Measurements from ENCODE around the gene ZKSCAN5. TPM values are rescaled to one million over a fixed set of nuclear protein-coding genes. Genes with fewer than 3 reads are reported as not detected.
A peak's percentile ranks its signal among the peaks of the same experiment; 100 is the strongest.
"Not testable (repeated sequence)": the region's sequence is repeated elsewhere in the genome, so short reads cannot be mapped to it uniquely, and the experiment has no call there.

ZKSCAN5 gene
- total RNA-seq, 4 donors from 2014 or later, result 5.7 to 8.5 (median 7.4) TPM

GRCh38 chr7:99579281-99579955 is 75.0 kb downstream of the ZKSCAN5 start:
- 42% methylated on average over 10 of the region's 10 CpGs for WGBS
- peaks cover 16% of the 10 kb centered on the region for H3K4me1 ChIP-seq
- peak overlapping the region; percentile 61 for H3K4me3 ChIP-seq
- H3K9me3 ChIP-seq, result no peaks in the 10 kb centered on the region
- H3K27ac ChIP-seq, result no peak overlapping the region
- no peak for DNase-seq (ENCODE audit: low spot score in 2 of 2)
- H3K36me3 ChIP-seq, result no peaks in the 10 kb centered on the region
- TF ChIP-seq POLR2A (IDR thresholded peaks at IDR 0.05) (no peak), POLR2AphosphoS5 (IDR thresholded peaks at IDR 0.05) (no peak), EP300 (IDR thresholded peaks at IDR 0.05) (no peak), CTCF (IDR thresholded peaks at IDR 0.05) (no peak)
- H3K27me3 ChIP-seq, result no peaks in the 10 kb centered on the region

GRCh38 chr7:99579956-99580777 is 75.7 kb downstream of the ZKSCAN5 start:
- Histone ChIP-seq H3K4me1 (peaks cover 16% of the 10 kb centered on the region), H3K9me3 (no peaks in the 10 kb centered on the region), H3K4me3 (peak overlapping the region; percentile 61), H3K27me3 (no peaks in the 10 kb centered on the region), H3K36me3 (no peaks in the 10 kb centered on the region), H3K27ac (no peak overlapping the region)
- WGBS, result 4% methylated on average over 38 of the region's 54 CpGs
- no peak for DNase-seq (ENCODE audit: low spot score in 2 of 2)
- TF ChIP-seq POLR2AphosphoS5 (IDR thresholded peaks at IDR 0.05) (no peak), POLR2A (IDR thresholded peaks at IDR 0.05) (no peak), CTCF (IDR thresholded peaks at IDR 0.05) (peak in 1 of 2 donors; percentile 17)

DNA sequence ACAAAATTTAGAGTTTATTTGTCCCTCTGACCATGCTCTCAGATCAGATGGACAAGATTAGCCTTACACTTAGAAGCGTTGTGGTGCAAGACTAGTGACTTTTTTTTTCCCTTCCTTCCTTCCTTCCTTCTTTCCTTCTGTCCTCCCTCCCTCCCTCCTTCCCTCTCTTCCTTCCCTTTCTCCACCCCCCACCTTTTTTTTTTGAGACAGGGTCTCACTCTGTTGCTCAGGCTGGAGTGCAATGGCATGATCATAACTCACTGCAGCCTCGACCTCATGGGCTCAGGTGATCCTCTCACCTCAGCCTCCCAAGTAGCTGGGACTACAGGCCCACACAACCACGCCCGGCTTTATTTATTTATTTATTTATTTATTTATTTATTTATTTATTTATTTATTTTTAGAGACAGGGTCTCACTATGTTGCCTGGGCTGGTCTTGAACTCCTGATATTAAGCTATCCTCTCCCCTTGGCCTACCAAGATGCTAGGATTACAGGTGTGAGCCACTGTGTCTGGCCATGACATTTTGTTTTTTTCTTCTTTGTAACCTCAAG is 76.4 kb downstream of the ZKSCAN5 start:
- H3K4me1 ChIP-seq, result peaks cover 16% of the 10 kb centered on the region
- not testable (repeated sequence) for H3K9me3 ChIP-seq; H3K27ac ChIP-seq; DNase-seq (ENCODE audit: low spot score in 2 of 2); H3K36me3 ChIP-seq; H3K27me3 ChIP-seq
- peak overlapping the region; percentile 61 for H3K4me3 ChIP-seq
- WGBS, result 58% methylated on average over 4 of the region's 4 CpGs

Other genes with a start within 250 kb of the ZKSCAN5 start
- gene MYH16, start 231.8 kb upstream of the ZKSCAN5 start, total RNA-seq, result not detected
- 100 to 1,000 TPM in 3 of 4 donors, 10 to 100 TPM in 1; 98.1 to 169 (median 140) TPM for gene ARPC1A, start 178.8 kb upstream of the ZKSCAN5 start, total RNA-seq
- gene ARPC1B, start 129.9 kb upstream of the ZKSCAN5 start, total RNA-seq, result 10 to 100 TPM; 48.9 to 66.9 (median 64.2) TPM
- 10 to 100 TPM; 47.2 to 68.5 (median 48.3) TPM for gene PDAP1, start 96.1 kb upstream of the ZKSCAN5 start, total RNA-seq
- gene BUD31, start 95.7 kb upstream of the ZKSCAN5 start, total RNA-seq, result 10 to 100 TPM; 50.3 to 71.4 (median 60.3) TPM
- 10 to 100 TPM in 2 of 4 donors, 1 to 10 TPM in 2; 7.7 to 14.8 (median 10.7) TPM for gene PTCD1, start 65.9 kb upstream of the ZKSCAN5 start, total RNA-seq
- gene CPSF4, start 65.7 kb upstream of the ZKSCAN5 start, total RNA-seq, result 10 to 100 TPM; 35.0 to 59.9 (median 41.7) TPM
- gene ATP5MF, start 38.5 kb upstream of the ZKSCAN5 start, total RNA-seq, result 100 to 1,000 TPM; 463 to 798 (median 745) TPM
- gene ZNF789, start 31.8 kb upstream of the ZKSCAN5 start, total RNA-seq, result 10 to 100 TPM in 1 of 4 donors, 1 to 10 TPM in 3; 4.4 to 16.3 (median 5.3) TPM
- 10 to 100 TPM; 39.4 to 63.2 (median 53.9) TPM for gene ZNF394, start 4.4 kb upstream of the ZKSCAN5 start, total RNA-seq
- gene FAM200A, start 47.5 kb downstream of the ZKSCAN5 start, total RNA-seq, result 1 to 10 TPM; 2.7 to 6.9 (median 5.0) TPM
- gene ZNF655, start 54.0 kb downstream of the ZKSCAN5 start, total RNA-seq, result 100 to 1,000 TPM; 122 to 240 (median 146) TPM
- 1 to 10 TPM; 1.4 to 6.8 (median 2.1) TPM for gene TMEM225B, start 93.6 kb downstream of the ZKSCAN5 start, total RNA-seq
- 10 to 100 TPM; 15.3 to 46.1 (median 20.0) TPM for gene ZSCAN25, start 112.3 kb downstream of the ZKSCAN5 start, total RNA-seq
- 100 to 1,000 TPM in 1 of 4 donors, 10 to 100 TPM in 3; 50.0 to 448 (median 92.1) TPM for gene CYP3A5, start 175.3 kb downstream of the ZKSCAN5 start, total RNA-seq
- under 1 TPM in 1 of 4 donors, not detected in 3; 0.49 TPM for gene CYP3A7, start 230.5 kb downstream of the ZKSCAN5 start, total RNA-seq

Data from suprapubic skin (tissue), 4 donors.